NK-92 treated with Interleukin-12 subunit alpha and Interleukin-12 subunit beta, amount 100 ng/mL, for 24 hours (cell line): Measurements from ENCODE around the gene PDZD4.
"Not testable (repeated sequence)": the region's sequence is repeated elsewhere in the genome, so short reads cannot be mapped to it uniquely, and the experiment has no call there.

ENCODE experiments used
- DNase-seq: peaks from one replicate; lab custom pipeline; 2025; lab: John Stamatoyannopoulos, UW

PDZD4 gene

GRCh38 chrX:153831429-153832150 lies 1.2 kb upstream of the PDZD4 start:
- DNase-seq, result no peak

- no peak for DNase-seq
Measured at GRCh38 chrX:153830640-153831428, 490 bp upstream of the PDZD4 start.

DNA sequence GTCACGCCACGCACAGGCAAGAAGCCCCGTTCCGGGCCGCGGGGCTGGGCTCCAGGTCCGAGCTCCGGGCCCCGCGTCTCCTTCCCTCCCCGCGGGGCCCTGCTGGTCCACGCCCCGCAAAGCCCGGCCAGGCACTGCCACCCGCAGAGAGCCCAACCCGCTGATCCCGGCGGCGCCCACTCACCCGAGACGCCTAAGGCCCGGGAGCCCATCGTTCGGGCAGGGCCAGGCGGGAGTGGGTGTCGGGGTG lies 870 bp downstream of the PDZD4 start:
- DNase-seq, result no peak

GRCh38 chrX:153828723-153829548 lies 1.4 kb downstream of the PDZD4 start:
- DNase-seq, result no peak

DNA sequence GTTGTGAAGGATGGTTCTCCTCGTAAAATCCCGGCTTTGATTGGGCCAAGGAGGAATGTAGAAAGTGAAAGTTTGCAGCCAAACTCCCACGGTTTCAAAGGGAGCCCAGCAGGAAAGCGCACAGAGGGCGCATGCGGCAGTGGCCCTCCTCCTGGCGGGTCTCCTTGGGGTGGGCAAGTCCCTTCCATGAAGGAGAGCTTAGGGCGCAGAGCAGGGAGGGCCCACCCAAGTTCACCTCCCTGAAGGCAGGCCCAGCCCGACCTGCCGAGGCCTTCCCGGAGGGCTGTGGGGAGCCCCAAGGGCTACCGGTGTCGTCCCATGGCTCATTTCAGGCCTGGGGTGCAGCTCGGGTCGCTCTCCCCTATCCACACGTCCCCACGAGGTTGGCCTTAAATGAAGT lies 2.0 kb downstream of the PDZD4 start:
- no peak for DNase-seq

DNA sequence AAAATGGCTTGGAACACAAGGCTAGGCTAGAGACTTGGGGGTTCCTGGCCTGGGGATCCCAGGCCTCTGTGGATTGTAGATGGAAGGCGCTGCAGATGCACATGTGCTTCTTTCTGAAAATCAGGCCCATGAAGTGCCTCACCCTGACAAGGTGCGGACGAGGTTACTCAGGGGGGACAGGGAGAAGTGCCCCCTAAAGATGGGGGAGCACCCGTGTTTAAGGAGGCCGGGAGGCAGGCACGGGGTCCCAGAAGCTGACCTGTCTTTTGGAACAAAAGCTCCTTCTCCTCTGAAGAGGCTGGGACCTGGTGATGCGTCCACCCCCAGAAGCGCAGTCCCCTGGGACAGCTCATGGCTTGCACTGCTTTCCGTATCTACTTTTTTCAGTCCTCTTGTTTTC lies 2.4 kb downstream of the PDZD4 start:
- no peak for DNase-seq

GRCh38 chrX:153827016-153827415 lies 3.3 kb downstream of the PDZD4 start:
- no peak for DNase-seq

- no peak for DNase-seq
Measured at GRCh38 chrX:153825042-153825441, 5.3 kb downstream of the PDZD4 start.

DNA sequence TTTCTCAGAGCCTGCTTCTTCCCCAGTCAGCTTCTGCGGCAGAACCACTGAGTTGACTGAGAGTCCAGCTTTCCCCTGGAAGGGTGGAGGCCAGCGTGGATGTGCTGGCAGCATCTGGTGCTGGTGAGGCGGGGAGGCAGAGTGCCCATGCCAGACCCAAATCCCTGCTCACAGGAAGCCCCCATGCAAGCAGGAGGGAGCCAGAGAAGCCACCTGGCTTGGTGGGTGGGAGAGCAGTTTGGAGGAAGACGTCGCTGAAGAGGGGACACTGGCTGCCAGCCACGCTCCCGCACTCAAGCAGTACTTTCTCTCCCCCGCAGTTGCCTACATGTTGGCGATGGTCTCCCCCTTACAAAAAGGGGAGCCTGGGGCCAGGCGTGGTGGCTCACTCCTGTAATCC lies 6.0 kb downstream of the PDZD4 start:
- no peak for DNase-seq

- DNase-seq, result no peak
Measured at GRCh38 chrX:153821066-153821465, 9.3 kb downstream of the PDZD4 start.

GRCh38 chrX:153820601-153821000 lies 9.7 kb downstream of the PDZD4 start:
- no peak for DNase-seq

DNA sequence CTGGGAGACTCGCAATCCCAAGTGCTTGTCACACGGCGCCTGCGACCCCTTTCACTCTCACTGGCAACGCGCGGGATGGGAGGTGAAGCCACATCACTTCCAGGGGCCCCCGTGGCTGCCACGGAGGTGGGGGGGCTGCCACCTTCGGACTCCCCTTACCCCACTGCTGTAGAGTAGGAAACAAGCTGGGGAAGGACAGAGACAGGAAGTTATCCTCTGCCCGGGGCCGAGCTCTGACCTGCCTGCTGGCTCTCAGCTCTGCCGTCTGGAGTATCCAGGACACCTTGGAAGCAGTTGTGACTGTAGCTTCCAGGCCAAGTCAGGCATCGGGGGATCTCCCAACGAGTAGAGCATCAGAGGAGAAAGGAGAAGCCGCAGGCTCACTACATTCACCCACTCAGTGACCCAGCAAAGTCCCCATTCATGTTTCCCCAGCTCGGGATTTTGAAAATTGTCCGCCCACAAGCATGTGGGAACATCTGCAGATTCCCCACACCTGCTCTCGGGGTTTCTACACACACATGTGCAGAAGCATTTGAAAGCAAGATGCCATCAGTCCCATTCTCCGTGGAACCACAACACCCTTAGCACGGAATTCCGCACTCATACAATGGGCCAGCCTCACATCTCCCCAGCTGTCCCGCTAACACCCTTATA lies 10.8 kb downstream of the PDZD4 start:
- no peak for DNase-seq

GRCh38 chrX:153818571-153819383 lies 11.6 kb downstream of the PDZD4 start:
- no peak for DNase-seq

DNA sequence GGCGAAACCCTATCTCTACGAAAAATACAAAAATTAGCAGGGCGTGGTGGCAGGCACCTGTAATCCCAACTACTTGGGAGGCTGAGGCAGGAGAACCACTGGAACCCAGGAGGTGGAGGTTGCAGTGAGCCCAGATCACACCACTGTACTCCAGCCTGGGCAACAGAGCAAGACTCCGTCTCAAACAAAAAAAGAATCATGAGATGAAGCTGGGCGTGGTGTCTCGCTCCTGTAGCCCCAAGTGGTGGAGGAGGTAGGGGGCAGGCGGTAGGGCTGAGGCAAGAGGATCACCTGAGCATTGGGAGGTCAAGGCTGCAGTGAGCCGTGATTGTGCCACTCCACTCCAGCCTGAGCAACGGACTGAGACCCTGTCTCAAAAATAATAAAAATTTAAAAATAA lies 12.3 kb downstream of the PDZD4 start:
- DNase-seq, result not testable (repeated sequence)

GRCh38 chrX:153816831-153817690 lies 13.3 kb downstream of the PDZD4 start:
- DNase-seq, result no peak

GRCh38 chrX:153814591-153815315 lies 15.6 kb downstream of the PDZD4 start:
- no peak for DNase-seq

- DNase-seq, result no peak
Measured at GRCh38 chrX:153813161-153813560, 17.2 kb downstream of the PDZD4 start.

DNA sequence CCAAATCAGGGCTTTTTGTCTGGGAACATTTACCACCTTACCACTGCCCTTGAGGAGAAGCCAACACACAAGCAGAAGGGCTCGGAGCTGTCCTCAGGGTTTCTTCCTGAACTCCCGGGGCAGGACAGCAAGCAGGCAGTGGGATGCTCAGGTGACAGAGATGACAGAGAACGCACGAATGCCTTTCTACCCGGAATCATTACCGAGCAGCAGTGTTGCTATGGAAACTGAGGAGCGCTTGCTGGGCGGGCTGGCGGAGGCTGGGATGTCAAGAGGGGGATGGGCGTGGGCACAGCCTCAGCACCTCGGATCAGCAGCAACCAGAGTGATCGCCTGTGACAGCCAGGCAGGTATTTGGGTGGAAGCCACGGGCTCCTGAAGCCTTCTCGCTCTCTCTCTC lies 18.1 kb downstream of the PDZD4 start:
- no peak for DNase-seq

DNA sequence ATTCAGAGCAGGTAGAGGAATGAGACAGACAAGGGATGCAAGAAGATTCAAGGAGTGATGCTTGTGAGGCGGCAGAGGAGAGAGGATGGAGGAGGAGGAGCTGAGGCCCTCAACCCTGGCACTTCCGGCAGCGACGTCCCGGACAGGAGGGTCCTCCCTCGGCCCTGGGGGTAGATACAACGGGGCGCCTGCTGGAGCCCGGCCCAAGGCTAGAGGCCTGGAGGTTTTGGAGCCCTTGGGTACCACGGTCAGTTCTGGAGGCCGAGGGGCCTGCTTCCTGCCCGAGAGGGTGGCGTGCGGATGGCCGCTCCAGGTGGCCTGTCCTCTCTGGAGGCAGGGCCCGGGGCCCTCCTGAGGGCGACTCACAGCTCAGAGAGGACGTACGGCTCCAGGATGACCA lies 22.4 kb downstream of the PDZD4 start:
- DNase-seq, result no peak

GRCh38 chrX:153806999-153807575 lies 23.3 kb downstream of the PDZD4 start:
- no peak for DNase-seq
